ENCODE measurements around the gene KDM4B. TPM values are rescaled to one million over a fixed set of nuclear protein-coding genes. Genes with fewer than 3 reads are reported as not detected.
"Not testable (repeated sequence)": the region's sequence is repeated elsewhere in the genome, so short reads cannot be mapped to it uniquely, and the experiment has no call there.

The KDM4B gene
- total RNA-seq, 1 experiment from 2014 or later: 43.7 TPM

GRCh38 chr19:4939466-4939865 lies 29.4 kb upstream of the KDM4B start:
- Histone ChIP-seq H4K20me1 (ENCODE audit: control insufficient read depth, insufficient read depth, insufficient read length) (no peaks in the 10 kb centered on the region), H3K9ac (ENCODE audit: extremely low read depth, insufficient read length, low read length) (no peak overlapping the region), H2BK20ac (ENCODE audit: low read depth, low read length, poor library complexity, severe bottlenecking) (no peak overlapping the region), H4K8ac (replicated peaks; ENCODE audit: insufficient read length, low read depth, low read length) (no peak overlapping the region), H2AFZ (ENCODE audit: low read length) (no peak overlapping the region), H3K4me1 (ENCODE audit: insufficient read depth, low read length) (no peaks in the 10 kb centered on the region), H3K79me2 (ENCODE audit: insufficient read depth, low read length) (no peaks in the 10 kb centered on the region), H3K23me2 (ENCODE audit: insufficient read length, low read depth, low read length, poor library complexity, severe bottlenecking) (no peaks in the 10 kb centered on the region), H2BK120ac (ENCODE audit: low read depth, low read length, poor library complexity, severe bottlenecking) (no peak overlapping the region), H3K18ac (ENCODE audit: insufficient read length, low read depth, low read length) (no peak overlapping the region), H4K91ac (ENCODE audit: insufficient read length, low read depth, low read length) (no peak overlapping the region), H3K27ac (ENCODE audit: insufficient read length, low read depth, low read length) (no peak overlapping the region), H2AK5ac (ENCODE audit: insufficient read length, low read length) (no peak overlapping the region), H3K27me3 (ENCODE audit: insufficient read depth, low read length) (no peaks in the 10 kb centered on the region), H3K4me2 (ENCODE audit: insufficient read depth, insufficient read length, low read length) (no peak overlapping the region), H3K23ac (ENCODE audit: insufficient read length, low read depth, low read length) (no peak overlapping the region), H2BK12ac (ENCODE audit: insufficient read length, low read depth, low read length) (no peak overlapping the region), H3K79me1 (ENCODE audit: insufficient read depth, low read depth, low read length, poor library complexity, severe bottlenecking) (no peaks in the 10 kb centered on the region), H2BK15ac (ENCODE audit: low read depth, low read length) (no peak overlapping the region), H3T11ph (ENCODE audit: low read length) (no peak overlapping the region), H3K4ac (ENCODE audit: low read depth, low read length) (no peak overlapping the region), H3K14ac (ENCODE audit: insufficient read depth, low read length) (no peak overlapping the region), H4K5ac (ENCODE audit: insufficient read length, low read depth, low read length) (no peak overlapping the region), H2BK5ac (ENCODE audit: insufficient read length, low read length) (no peak overlapping the region), H3K9me3 (ENCODE audit: control insufficient read depth, low read depth, low read length) (no peaks in the 10 kb centered on the region), H3K56ac (ENCODE audit: insufficient read length, low read depth, low read length) (no peak overlapping the region)
- Mint-ChIP-seq H3K27ac (peak overlapping the region in 2 of 3 experiments; percentile 57 to 82; a peak in 4 of 7 replicates), H3K4me3 (no peak overlapping the region), H3K27me3 (ENCODE audit: low read depth) (no peaks in the 10 kb centered on the region; the same call in 1 of the 2 replicates), H3K9me3 (no peaks in the 10 kb centered on the region), H3K36me3 (ENCODE audit: insufficient read depth in 1 of 3, low read depth in 3 of 3) (peaks cover 21 to 82% (median 61%) of the 10 kb centered on the region in 3 experiments), H3K4me1 (no peaks in the 10 kb centered on the region)
- TF ChIP-seq, protein P1, sequence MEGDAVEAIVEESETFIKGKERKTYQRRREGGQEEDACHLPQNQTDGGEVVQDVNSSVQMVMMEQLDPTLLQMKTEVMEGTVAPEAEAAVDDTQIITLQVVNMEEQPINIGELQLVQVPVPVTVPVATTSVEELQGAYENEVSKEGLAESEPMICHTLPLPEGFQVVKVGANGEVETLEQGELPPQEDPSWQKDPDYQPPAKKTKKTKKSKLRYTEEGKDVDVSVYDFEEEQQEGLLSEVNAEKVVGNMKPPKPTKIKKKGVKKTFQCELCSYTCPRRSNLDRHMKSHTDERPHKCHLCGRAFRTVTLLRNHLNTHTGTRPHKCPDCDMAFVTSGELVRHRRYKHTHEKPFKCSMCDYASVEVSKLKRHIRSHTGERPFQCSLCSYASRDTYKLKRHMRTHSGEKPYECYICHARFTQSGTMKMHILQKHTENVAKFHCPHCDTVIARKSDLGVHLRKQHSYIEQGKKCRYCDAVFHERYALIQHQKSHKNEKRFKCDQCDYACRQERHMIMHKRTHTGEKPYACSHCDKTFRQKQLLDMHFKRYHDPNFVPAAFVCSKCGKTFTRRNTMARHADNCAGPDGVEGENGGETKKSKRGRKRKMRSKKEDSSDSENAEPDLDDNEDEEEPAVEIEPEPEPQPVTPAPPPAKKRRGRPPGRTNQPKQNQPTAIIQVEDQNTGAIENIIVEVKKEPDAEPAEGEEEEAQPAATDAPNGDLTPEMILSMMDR (conservative IDR thresholded peaks at IDR 0.05): no peak
- no CpG with 5 or more reads among the region's 7 CpGs for WGBS (ENCODE audit: extremely low coverage, insufficient read length, low lambda C conversion rate)
- DNase-seq: no peak

- not testable (repeated sequence) for H2AFZ ChIP-seq (ENCODE audit: low read length); H4K20me1 ChIP-seq (ENCODE audit: control insufficient read depth, insufficient read depth, insufficient read length); H3K4me1 Mint-ChIP-seq; H3K23me2 ChIP-seq (ENCODE audit: insufficient read length, low read depth, low read length, poor library complexity, severe bottlenecking); H4K8ac ChIP-seq (replicated peaks; ENCODE audit: insufficient read length, low read depth, low read length); H3K79me1 ChIP-seq (ENCODE audit: insufficient read depth, low read depth, low read length, poor library complexity, severe bottlenecking); H2AK5ac ChIP-seq (ENCODE audit: insufficient read length, low read length); H3K18ac ChIP-seq (ENCODE audit: insufficient read length, low read depth, low read length); H3K23ac ChIP-seq (ENCODE audit: insufficient read length, low read depth, low read length); H2BK120ac ChIP-seq (ENCODE audit: low read depth, low read length, poor library complexity, severe bottlenecking); H2BK20ac ChIP-seq (ENCODE audit: low read depth, low read length, poor library complexity, severe bottlenecking); H3K9ac ChIP-seq (ENCODE audit: extremely low read depth, insufficient read length, low read length); H3T11ph ChIP-seq (ENCODE audit: low read length); H3K14ac ChIP-seq (ENCODE audit: insufficient read depth, low read length); H3K27me3 Mint-ChIP-seq (ENCODE audit: low read depth); H3K56ac ChIP-seq (ENCODE audit: insufficient read length, low read depth, low read length); H4K91ac ChIP-seq (ENCODE audit: insufficient read length, low read depth, low read length); H3K4ac ChIP-seq (ENCODE audit: low read depth, low read length); H3K79me2 ChIP-seq (ENCODE audit: insufficient read depth, low read length); H3K27ac Mint-ChIP-seq; H4K5ac ChIP-seq (ENCODE audit: insufficient read length, low read depth, low read length); H3K4me2 ChIP-seq (ENCODE audit: insufficient read depth, insufficient read length, low read length); H3K27ac ChIP-seq (ENCODE audit: insufficient read length, low read depth, low read length); H3K4me3 Mint-ChIP-seq; H2BK15ac ChIP-seq (ENCODE audit: low read depth, low read length); H3K27me3 ChIP-seq (ENCODE audit: insufficient read depth, low read length); H3K4me1 ChIP-seq (ENCODE audit: insufficient read depth, low read length); H3K9me3 Mint-ChIP-seq; H3K9me3 ChIP-seq (ENCODE audit: control insufficient read depth, low read depth, low read length); H2BK5ac ChIP-seq (ENCODE audit: insufficient read length, low read length); DNase-seq; H2BK12ac ChIP-seq (ENCODE audit: insufficient read length, low read depth, low read length)
- WGBS (ENCODE audit: extremely low coverage, insufficient read length, low lambda C conversion rate): no CpG with 5 or more reads among the region's 35 CpGs
- peaks cover 22 to 84% (median 61%) of the 10 kb centered on the region in 3 experiments for H3K36me3 Mint-ChIP-seq (ENCODE audit: insufficient read depth in 1 of 3, low read depth in 3 of 3)
Observed at GRCh38 chr19:4941638-4942169, 27.2 kb upstream of the KDM4B start.
